Stimulated activated memory B cell treated with anti-CD40 and anti-IgM and Interleukin-4, amounts not matched to agents 10 μg/mL and 1 μg/mL and 100 μg/mL, for 72 hours (primary cell): ENCODE measurements around the gene ZNF396.

Experiments used
- ATAC-seq: fragments of 150-1000 bp; cut with Tn5 transposase; 2 replicates; pipeline ENCODE4 v1.10.0; 2021
- H3K27ac Mint-ChIP-seq: one replicate; pipeline ENCODE4 v1.8.0; 2022; ENCODE audit warnings: mild to moderate bottlenecking, mixed read lengths
- H3K27me3 Mint-ChIP-seq: one replicate; pipeline ENCODE4 v1.8.0; 2022; ENCODE audit warnings: mixed read lengths
- H3K36me3 Mint-ChIP-seq: one replicate; pipeline ENCODE4 v1.8.0; 2022; ENCODE audit warnings: mixed read lengths
- H3K4me1 Mint-ChIP-seq: one replicate; pipeline ENCODE4 v1.8.0; 2022; ENCODE audit warnings: mixed read lengths
- H3K4me3 Mint-ChIP-seq: one replicate; pipeline ENCODE4 v1.8.0; 2022; ENCODE audit warnings: mild to moderate bottlenecking, moderate library complexity, mixed read lengths
- H3K9me3 Mint-ChIP-seq: one replicate; pipeline ENCODE4 v1.8.0; 2022; ENCODE audit warnings: mixed read lengths

The ZNF396 gene

GRCh38 chr18:35393716-35394115 lies 16.6 kb upstream of the ZNF396 start:
- Mint-ChIP-seq H3K9me3 (peaks cover 4% of the 10 kb centered on the region), H3K36me3 (no peaks in the 10 kb centered on the region), H3K27ac (no peak overlapping the region), H3K27me3 (peaks cover 29% of the 10 kb centered on the region), H3K4me3 (no peak overlapping the region), H3K4me1 (peaks cover 6% of the 10 kb centered on the region)
- ATAC-seq, result no peak

- Mint-ChIP-seq H3K36me3 (no peaks in the 10 kb centered on the region), H3K4me1 (peaks cover 7% of the 10 kb centered on the region), H3K27me3 (peaks cover 19% of the 10 kb centered on the region), H3K9me3 (peaks cover 4% of the 10 kb centered on the region), H3K4me3 (no peak overlapping the region), H3K27ac (no peak overlapping the region)
- ATAC-seq, result no peak
Measured at GRCh38 chr18:35392375-35392774, 15.2 kb upstream of the ZNF396 start.

DNA sequence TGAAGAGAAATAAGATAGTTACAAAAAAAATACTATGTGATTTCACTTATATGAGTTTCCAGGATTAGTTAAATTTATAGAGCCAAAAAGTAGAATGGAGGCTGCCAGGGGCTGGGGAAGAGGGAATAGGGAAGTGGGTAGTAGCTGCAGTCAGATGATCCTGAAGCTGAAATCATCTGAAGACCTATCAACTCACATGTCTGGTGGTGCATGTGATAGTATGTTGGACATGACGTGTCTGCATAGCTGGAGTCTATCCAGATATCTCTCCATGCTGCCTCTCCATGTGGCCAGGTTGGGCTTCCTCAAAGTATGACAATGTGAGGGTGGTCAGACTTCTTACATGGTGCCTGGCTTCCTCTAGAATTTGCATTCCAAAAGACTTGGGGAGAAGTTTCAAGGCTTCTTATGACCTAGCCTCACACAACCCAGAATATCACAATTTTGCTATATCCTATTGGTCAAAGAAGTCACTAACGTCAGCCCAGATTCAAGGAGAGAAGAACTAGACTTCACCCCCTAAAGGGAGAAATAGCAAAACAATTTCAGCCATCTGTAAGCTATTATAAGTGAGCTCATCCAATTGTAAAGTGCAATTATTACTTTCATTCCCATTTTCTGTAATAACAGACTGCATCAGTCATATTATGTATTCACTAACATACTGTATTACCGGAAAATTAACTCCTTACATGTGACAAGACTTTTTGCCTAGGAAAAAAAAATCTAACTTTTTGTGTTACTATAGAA lies 14.0 kb upstream of the ZNF396 start:
- Mint-ChIP-seq H3K9me3 (peaks cover 4% of the 10 kb centered on the region), H3K27me3 (peaks cover 21% of the 10 kb centered on the region), H3K36me3 (no peaks in the 10 kb centered on the region), H3K4me3 (no peak overlapping the region), H3K4me1 (peaks cover 14% of the 10 kb centered on the region), H3K27ac (no peak overlapping the region)
- no peak for ATAC-seq

DNA sequence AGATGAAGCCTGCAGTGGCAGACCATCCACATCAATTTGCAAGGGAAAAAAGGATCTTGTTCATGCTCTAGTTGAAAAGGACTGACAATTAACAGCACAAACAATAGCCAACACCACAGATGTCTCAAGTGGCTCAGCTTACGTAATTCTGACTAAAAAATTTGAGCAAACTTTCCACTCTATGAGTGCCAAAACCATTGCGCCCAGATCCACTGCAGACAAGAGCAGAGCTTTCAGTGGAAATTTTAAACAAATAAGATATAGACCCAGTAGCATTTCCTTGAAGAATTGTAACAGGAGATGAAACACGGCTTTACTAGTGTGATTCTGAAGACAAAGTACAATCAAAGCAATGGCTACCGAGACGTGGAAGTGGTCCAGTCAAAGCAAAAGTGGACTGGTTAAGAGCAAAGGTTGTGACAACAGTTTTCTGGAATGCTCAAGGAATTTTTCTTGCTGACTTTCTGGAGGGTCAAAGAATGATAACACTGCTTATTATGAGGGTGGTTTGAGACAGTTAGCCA lies 12.0 kb upstream of the ZNF396 start:
- no peak for ATAC-seq
- Mint-ChIP-seq H3K4me1 (peaks cover 14% of the 10 kb centered on the region), H3K27me3 (peaks cover 15% of the 10 kb centered on the region), H3K27ac (no peak overlapping the region), H3K36me3 (no peaks in the 10 kb centered on the region), H3K4me3 (no peak overlapping the region), H3K9me3 (peaks cover 4% of the 10 kb centered on the region)

GRCh38 chr18:35387152-35387571 lies 10.0 kb upstream of the ZNF396 start:
- H3K27ac Mint-ChIP-seq, result no peak overlapping the region
- H3K9me3 Mint-ChIP-seq, result peaks cover 2% of the 10 kb centered on the region
- ATAC-seq, result no peak
- peaks cover 14% of the 10 kb centered on the region for H3K4me1 Mint-ChIP-seq
- H3K27me3 Mint-ChIP-seq, result peaks cover 16% of the 10 kb centered on the region
- no peak overlapping the region for H3K4me3 Mint-ChIP-seq
- no peaks in the 10 kb centered on the region for H3K36me3 Mint-ChIP-seq

- Mint-ChIP-seq H3K27ac (no peak overlapping the region), H3K4me3 (no peak overlapping the region), H3K36me3 (no peaks in the 10 kb centered on the region), H3K27me3 (peaks cover 16% of the 10 kb centered on the region), H3K9me3 (peaks cover 2% of the 10 kb centered on the region), H3K4me1 (peaks cover 14% of the 10 kb centered on the region)
- peak; percentile 71 for ATAC-seq
Measured at GRCh38 chr18:35386600-35387100, 9.5 kb upstream of the ZNF396 start.

- Mint-ChIP-seq H3K27ac (no peak overlapping the region), H3K9me3 (peaks cover 5% of the 10 kb centered on the region), H3K27me3 (peaks cover 16% of the 10 kb centered on the region), H3K36me3 (no peaks in the 10 kb centered on the region), H3K4me3 (no peak overlapping the region), H3K4me1 (peaks cover 6% of the 10 kb centered on the region)
- no peak for ATAC-seq
Measured at GRCh38 chr18:35383136-35383535, 6.0 kb upstream of the ZNF396 start.

- H3K36me3 Mint-ChIP-seq, result no peaks in the 10 kb centered on the region
- H3K4me1 Mint-ChIP-seq, result peaks cover 6% of the 10 kb centered on the region
- H3K4me3 Mint-ChIP-seq, result no peak overlapping the region
- ATAC-seq, result no peak
- peaks cover 4% of the 10 kb centered on the region for H3K27me3 Mint-ChIP-seq
- H3K9me3 Mint-ChIP-seq, result peaks cover 5% of the 10 kb centered on the region
- H3K27ac Mint-ChIP-seq, result no peak overlapping the region
Measured at GRCh38 chr18:35379421-35379820, 2.3 kb upstream of the ZNF396 start.

- ATAC-seq, result no peak
- peaks cover 5% of the 10 kb centered on the region for H3K9me3 Mint-ChIP-seq
- peaks cover 6% of the 10 kb centered on the region for H3K4me1 Mint-ChIP-seq
- H3K27ac Mint-ChIP-seq, result no peak overlapping the region
- no peaks in the 10 kb centered on the region for H3K36me3 Mint-ChIP-seq
- H3K4me3 Mint-ChIP-seq, result no peak overlapping the region
- no peaks in the 10 kb centered on the region for H3K27me3 Mint-ChIP-seq
Measured at GRCh38 chr18:35378574-35378896, 1.4 kb upstream of the ZNF396 start.

GRCh38 chr18:35377875-35378573 lies 887 bp upstream of the ZNF396 start:
- ATAC-seq, result no peak
- Mint-ChIP-seq H3K4me1 (peaks cover 6% of the 10 kb centered on the region), H3K9me3 (peaks cover 5% of the 10 kb centered on the region), H3K27ac (no peak overlapping the region), H3K36me3 (no peaks in the 10 kb centered on the region), H3K27me3 (no peaks in the 10 kb centered on the region), H3K4me3 (peak overlapping the region; percentile 91)

- peak; percentile 76 for ATAC-seq
- Mint-ChIP-seq H3K4me1 (peaks cover 6% of the 10 kb centered on the region), H3K27me3 (no peaks in the 10 kb centered on the region), H3K36me3 (no peaks in the 10 kb centered on the region), H3K4me3 (peak overlapping the region; percentile 91), H3K9me3 (peaks cover 2% of the 10 kb centered on the region), H3K27ac (peak overlapping the region; percentile 72)
Measured at GRCh38 chr18:35376393-35376741, 770 bp downstream of the ZNF396 start.

- no peaks in the 10 kb centered on the region for H3K27me3 Mint-ChIP-seq
Measured at GRCh38 chr18:35374708-35375107, 2.4 kb downstream of the ZNF396 start.

DNA sequence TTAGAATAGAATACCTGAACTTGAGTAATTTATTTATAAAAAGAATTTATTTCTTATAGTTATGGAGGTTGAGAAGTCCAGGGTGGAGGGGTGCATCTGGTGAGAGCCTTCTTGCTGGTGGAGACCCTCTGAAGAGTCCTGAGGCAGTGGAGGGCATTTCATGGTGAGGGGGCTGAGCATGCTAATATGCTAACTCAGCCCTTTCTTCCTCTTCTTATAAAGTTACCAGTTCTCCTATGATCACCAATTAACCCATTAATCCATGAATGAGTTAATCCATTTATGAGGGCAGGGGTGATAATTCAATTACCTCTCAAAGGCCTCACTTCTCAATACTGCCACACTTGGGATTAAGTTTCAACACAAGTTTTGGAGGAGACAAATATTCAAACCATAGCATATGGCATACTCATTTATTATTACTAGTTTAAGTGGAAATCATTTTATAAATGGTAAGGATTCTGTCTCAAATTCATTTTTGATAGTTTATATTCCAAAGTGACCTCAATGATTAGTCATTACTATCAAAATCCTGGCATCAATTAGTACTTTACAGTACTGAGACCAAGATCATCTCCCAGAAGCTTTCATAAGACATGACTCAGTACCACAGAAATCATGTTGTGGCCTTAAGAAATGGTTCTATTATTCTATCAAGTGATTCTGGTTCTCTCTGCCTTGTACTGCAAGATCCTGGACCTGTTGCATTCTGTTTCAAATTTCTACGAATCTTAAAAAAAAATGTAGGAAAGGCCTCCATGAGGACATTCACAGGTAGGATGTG lies 5.5 kb downstream of the ZNF396 start:
- H3K27me3 Mint-ChIP-seq, result no peaks in the 10 kb centered on the region
- no peaks in the 10 kb centered on the region for H3K9me3 Mint-ChIP-seq
- no peak overlapping the region for H3K4me3 Mint-ChIP-seq
- ATAC-seq, result no peak
- peaks cover 6% of the 10 kb centered on the region for H3K36me3 Mint-ChIP-seq
- H3K4me1 Mint-ChIP-seq, result peaks cover 6% of the 10 kb centered on the region
- no peak overlapping the region for H3K27ac Mint-ChIP-seq

More at GRCh38 chr18:35374708-35375107, 2.4 kb downstream of the ZNF396 start:
- no peak for ATAC-seq
- H3K27ac Mint-ChIP-seq, result no peak overlapping the region
- no peaks in the 10 kb centered on the region for H3K9me3 Mint-ChIP-seq
- peaks cover 6% of the 10 kb centered on the region for H3K4me1 Mint-ChIP-seq
- H3K36me3 Mint-ChIP-seq, result peaks cover 2% of the 10 kb centered on the region
- H3K4me3 Mint-ChIP-seq, result no peak overlapping the region

- Mint-ChIP-seq H3K27ac (no peak overlapping the region), H3K4me3 (no peak overlapping the region), H3K4me1 (no peaks in the 10 kb centered on the region), H3K9me3 (no peaks in the 10 kb centered on the region), H3K36me3 (peaks cover 6% of the 10 kb centered on the region), H3K27me3 (no peaks in the 10 kb centered on the region)
- no peak for ATAC-seq
Measured at GRCh38 chr18:35369126-35369525, 8.0 kb downstream of the ZNF396 start.

DNA sequence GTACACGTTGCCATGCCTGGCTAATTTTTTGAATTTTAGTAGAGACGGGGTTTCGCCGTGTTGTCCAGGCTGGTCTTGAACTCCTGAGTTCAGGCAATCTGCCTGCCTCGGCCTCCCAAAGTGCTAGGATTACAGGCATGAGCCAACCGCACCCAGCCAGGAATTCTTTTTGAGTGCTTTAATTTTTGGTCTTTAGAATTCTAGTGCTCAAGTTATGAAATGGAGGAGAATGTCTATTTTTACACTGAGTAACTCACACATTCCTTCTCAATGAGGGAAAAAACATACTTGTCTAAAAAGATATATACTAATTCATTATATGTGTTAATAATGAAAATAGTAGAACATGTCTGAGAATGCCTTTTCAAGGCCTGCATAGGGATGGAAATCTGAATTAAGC lies 8.5 kb downstream of the ZNF396 start:
- no peaks in the 10 kb centered on the region for H3K4me1 Mint-ChIP-seq
- H3K27ac Mint-ChIP-seq, result no peak overlapping the region
- H3K4me3 Mint-ChIP-seq, result no peak overlapping the region
- H3K9me3 Mint-ChIP-seq, result no peaks in the 10 kb centered on the region
- H3K27me3 Mint-ChIP-seq, result no peaks in the 10 kb centered on the region
- H3K36me3 Mint-ChIP-seq, result peaks cover 6% of the 10 kb centered on the region
- no peak for ATAC-seq
